Measurements from ENCODE around the gene KRT10. TPM values are rescaled to one million over a fixed set of nuclear protein-coding genes. Genes with fewer than 3 reads are reported as not detected.
A peak's percentile ranks its signal among the peaks of the same experiment; 100 is the strongest.

KRT10 gene
- total RNA-seq, 1 experiment from 2014 or later = 188 TPM

- no peaks in the 10 kb centered on the region for H3K27me3 Mint-ChIP-seq (ENCODE audit: unreplicated experiment)
- no peaks in the 10 kb centered on the region for H3K9me3 Mint-ChIP-seq (ENCODE audit: low read depth, unreplicated experiment)
- CTCF ChIA-PET = interaction anchor here (0.6 to 7.9 kb wide), 43 partner anchors 10 to 1121 kb away, joined by 3 to 68 read pairs (median 6); partner anchors contain the start of genes KRT12, KRT15 and KRT23
Observed at GRCh38 chr17:40857535-40857934, 35.1 kb upstream of the KRT10 start.

GRCh38 chr17:40854175-40854814, 31.9 kb upstream of the KRT10 start:
- Mint-ChIP-seq H3K27ac (ENCODE audit: unreplicated experiment) (peak overlapping the region; percentile 86), H3K4me3 (ENCODE audit: low read depth, unreplicated experiment) (peak overlapping the region; percentile 33), H3K36me3 (ENCODE audit: insufficient read depth, unreplicated experiment) (peaks cover 24% of the 10 kb centered on the region), H3K27me3 (ENCODE audit: unreplicated experiment) (no peaks in the 10 kb centered on the region), H3K4me1 (ENCODE audit: low read depth, unreplicated experiment) (peaks cover 85% of the 10 kb centered on the region), H3K9me3 (ENCODE audit: low read depth, unreplicated experiment) (no peaks in the 10 kb centered on the region)
- TF ChIP-seq, protein P1, sequence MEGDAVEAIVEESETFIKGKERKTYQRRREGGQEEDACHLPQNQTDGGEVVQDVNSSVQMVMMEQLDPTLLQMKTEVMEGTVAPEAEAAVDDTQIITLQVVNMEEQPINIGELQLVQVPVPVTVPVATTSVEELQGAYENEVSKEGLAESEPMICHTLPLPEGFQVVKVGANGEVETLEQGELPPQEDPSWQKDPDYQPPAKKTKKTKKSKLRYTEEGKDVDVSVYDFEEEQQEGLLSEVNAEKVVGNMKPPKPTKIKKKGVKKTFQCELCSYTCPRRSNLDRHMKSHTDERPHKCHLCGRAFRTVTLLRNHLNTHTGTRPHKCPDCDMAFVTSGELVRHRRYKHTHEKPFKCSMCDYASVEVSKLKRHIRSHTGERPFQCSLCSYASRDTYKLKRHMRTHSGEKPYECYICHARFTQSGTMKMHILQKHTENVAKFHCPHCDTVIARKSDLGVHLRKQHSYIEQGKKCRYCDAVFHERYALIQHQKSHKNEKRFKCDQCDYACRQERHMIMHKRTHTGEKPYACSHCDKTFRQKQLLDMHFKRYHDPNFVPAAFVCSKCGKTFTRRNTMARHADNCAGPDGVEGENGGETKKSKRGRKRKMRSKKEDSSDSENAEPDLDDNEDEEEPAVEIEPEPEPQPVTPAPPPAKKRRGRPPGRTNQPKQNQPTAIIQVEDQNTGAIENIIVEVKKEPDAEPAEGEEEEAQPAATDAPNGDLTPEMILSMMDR (IDR thresholded peaks at IDR 0.05; ENCODE audit: unreplicated experiment) = no peak
- intact Hi-C loops (cut with micrococcal nuclease; ENCODE audit: unreplicated experiment) = loop anchor here (1.0 to 5.0 kb wide), 3 partner anchors 36 to 643 kb away; no protein-coding TSS in a partner anchor
- DNase-seq = no peak
- CTCF ChIA-PET = interaction anchor here (0.6 to 7.9 kb wide), 16 partner anchors 9 to 959 kb away, joined by 3 to 68 read pairs (median 4); partner anchors contain the start of gene KRTAP1-1
- BruUV-seq (replicated peaks) = no TSS peak

More at GRCh38 chr17:40857535-40857934, 35.1 kb upstream of the KRT10 start:
- peak overlapping the region; percentile 46 for H3K27ac Mint-ChIP-seq (ENCODE audit: unreplicated experiment)
- intact Hi-C loops (cut with micrococcal nuclease; ENCODE audit: unreplicated experiment) = loop anchor here (1.0 to 5.0 kb wide), 12 partner anchors 46 to 810 kb away; partner anchors contain the start of genes KRTAP1-1 and KRTAP2-3
- TF ChIP-seq, protein P1 (IDR thresholded peaks at IDR 0.05; ENCODE audit: unreplicated experiment) = no peak
- peaks cover 67% of the 10 kb centered on the region for H3K4me1 Mint-ChIP-seq (ENCODE audit: low read depth, unreplicated experiment)
- BruUV-seq (replicated peaks) = no TSS peak
- no peak overlapping the region for H3K4me3 Mint-ChIP-seq (ENCODE audit: low read depth, unreplicated experiment)
- peaks cover 12% of the 10 kb centered on the region for H3K36me3 Mint-ChIP-seq (ENCODE audit: insufficient read depth, unreplicated experiment)
- no peak for DNase-seq

DNA sequence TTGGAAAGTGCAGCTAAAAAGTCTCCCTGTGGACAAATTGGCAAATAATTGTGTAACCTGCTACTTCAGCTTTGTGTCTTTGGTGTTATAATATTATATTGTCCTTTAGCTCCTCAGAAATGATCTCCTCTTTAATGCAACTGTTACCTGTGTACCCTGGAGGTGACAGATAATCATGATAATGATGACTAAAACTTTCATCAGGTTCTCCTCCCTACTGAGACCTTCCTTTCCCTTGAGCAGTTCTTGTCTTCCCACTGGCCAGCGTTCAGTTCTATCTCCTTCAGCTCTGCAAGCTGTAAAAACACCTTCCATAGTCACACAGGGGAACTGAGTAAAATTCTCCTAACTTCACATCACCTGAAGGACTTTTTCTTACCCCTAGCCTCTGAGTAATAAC, 29.9 kb upstream of the KRT10 start:
- no TSS peak for BruUV-seq (replicated peaks)
- TF ChIP-seq, protein P1 (IDR thresholded peaks at IDR 0.05; ENCODE audit: unreplicated experiment) = no peak
- Mint-ChIP-seq H3K4me3 (ENCODE audit: low read depth, unreplicated experiment) (peak overlapping the region; percentile 0), H3K9me3 (ENCODE audit: low read depth, unreplicated experiment) (no peaks in the 10 kb centered on the region), H3K27ac (ENCODE audit: unreplicated experiment) (peak overlapping the region; percentile 74), H3K27me3 (ENCODE audit: unreplicated experiment) (no peaks in the 10 kb centered on the region), H3K4me1 (ENCODE audit: low read depth, unreplicated experiment) (peaks cover 80% of the 10 kb centered on the region), H3K36me3 (ENCODE audit: insufficient read depth, unreplicated experiment) (peaks cover 24% of the 10 kb centered on the region)
- intact Hi-C loops (cut with micrococcal nuclease; ENCODE audit: unreplicated experiment) = loop anchor here (5.0 kb wide), 2 partner anchors 105 to 645 kb away; no protein-coding TSS in a partner anchor
- CTCF ChIA-PET = interaction anchor here (0.6 to 6.9 kb wide), 15 partner anchors 9 to 914 kb away, joined by 3 to 46 read pairs (median 4); partner anchors contain the start of genes SMARCE1 and WIPF2
- no peak for DNase-seq

- H3K4me1 Mint-ChIP-seq (ENCODE audit: low read depth, unreplicated experiment) = peaks cover 82% of the 10 kb centered on the region
- CTCF ChIA-PET = interaction anchor here (0.6 to 3.9 kb wide), 11 partner anchors 23 to 1229 kb away, joined by 3 to 31 read pairs (median 3); no protein-coding TSS in a partner anchor
- H3K4me3 Mint-ChIP-seq (ENCODE audit: low read depth, unreplicated experiment) = peak overlapping the region; percentile 4
- H3K36me3 Mint-ChIP-seq (ENCODE audit: insufficient read depth, unreplicated experiment) = peaks cover 24% of the 10 kb centered on the region
- H3K9me3 Mint-ChIP-seq (ENCODE audit: low read depth, unreplicated experiment) = no peaks in the 10 kb centered on the region
- no peak for DNase-seq
- intact Hi-C loops (cut with micrococcal nuclease; ENCODE audit: unreplicated experiment) = loop anchor here (1.0 to 5.0 kb wide), 7 partner anchors 32 to 1228 kb away; no protein-coding TSS in a partner anchor
- H3K27me3 Mint-ChIP-seq (ENCODE audit: unreplicated experiment) = no peaks in the 10 kb centered on the region
- BruUV-seq (replicated peaks) = no TSS peak
- H3K27ac Mint-ChIP-seq (ENCODE audit: unreplicated experiment) = peak overlapping the region; percentile 74
- TF ChIP-seq, protein P1 (IDR thresholded peaks at IDR 0.05; ENCODE audit: unreplicated experiment) = no peak
Observed at GRCh38 chr17:40850293-40850972, 28.0 kb upstream of the KRT10 start.
